ENCODE measurements around the gene ATP13A2.

The ATP13A2 gene

DNA sequence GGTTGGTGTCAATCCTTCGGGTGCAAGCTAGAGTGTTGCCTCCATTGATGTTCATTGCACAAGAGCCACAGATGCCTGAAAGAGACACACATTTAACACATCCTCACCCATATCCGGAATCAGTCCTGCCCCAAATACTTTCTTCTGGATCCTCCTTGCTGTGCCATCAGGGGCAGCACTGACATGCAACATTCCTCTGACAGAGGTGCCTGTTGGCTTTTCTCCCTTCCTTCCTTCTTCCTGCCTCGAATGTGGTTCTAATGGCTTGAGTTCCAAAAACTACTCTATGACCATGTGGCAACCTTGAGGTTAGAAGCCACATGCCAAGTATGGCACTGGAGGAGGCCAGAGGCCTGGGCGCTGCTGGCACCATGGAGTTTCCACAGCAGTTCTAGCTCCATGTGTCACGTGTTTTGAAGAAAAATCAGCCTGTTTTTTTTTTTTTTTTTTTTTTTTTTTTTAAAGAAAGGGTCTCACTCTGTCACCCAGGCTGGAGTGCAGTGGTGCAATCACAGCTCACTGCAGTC is 17.0 kb upstream of the ATP13A2 start:
- DNase-seq (ENCODE audit: low read depth) = no peak

DNA sequence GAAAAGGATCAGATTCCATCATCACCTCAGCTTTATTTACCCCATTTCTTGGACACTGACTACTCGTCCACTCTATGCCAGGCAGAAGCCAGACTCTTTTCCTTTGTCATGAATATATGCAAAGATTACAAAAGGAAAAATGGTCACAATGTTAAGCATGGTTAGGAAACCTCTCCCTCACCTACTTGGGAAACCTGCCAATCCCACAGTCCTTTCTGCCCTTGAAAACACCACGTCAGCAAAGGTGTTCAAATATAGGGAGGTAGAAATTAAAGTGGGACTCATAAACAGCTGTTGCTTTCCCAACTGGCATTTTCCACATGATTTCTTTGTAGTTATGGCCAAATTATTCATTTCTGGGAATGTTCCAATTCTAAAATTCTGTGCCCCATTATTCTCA is 16.2 kb upstream of the ATP13A2 start:
- no peak for DNase-seq (ENCODE audit: low read depth)

DNA sequence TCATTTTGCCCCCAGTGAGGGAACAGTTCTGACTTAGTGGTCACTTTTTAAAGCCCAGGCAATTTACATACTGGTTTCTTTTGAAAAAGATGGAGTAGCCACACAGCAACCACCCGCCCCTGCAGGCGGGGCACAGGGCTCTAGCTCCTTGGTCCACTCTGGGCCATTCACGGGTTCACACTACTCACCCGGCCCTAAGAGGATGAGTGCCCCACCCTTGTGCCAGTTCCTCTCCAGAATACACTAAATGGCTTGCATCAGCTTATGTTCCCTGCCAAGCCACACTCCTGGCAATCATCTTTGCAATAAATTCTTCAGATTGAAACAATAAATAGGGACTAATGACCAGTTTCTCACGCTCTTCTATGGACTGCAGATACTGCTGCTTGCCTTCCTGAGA is 15.7 kb upstream of the ATP13A2 start:
- no peak for DNase-seq (ENCODE audit: low read depth)

DNA sequence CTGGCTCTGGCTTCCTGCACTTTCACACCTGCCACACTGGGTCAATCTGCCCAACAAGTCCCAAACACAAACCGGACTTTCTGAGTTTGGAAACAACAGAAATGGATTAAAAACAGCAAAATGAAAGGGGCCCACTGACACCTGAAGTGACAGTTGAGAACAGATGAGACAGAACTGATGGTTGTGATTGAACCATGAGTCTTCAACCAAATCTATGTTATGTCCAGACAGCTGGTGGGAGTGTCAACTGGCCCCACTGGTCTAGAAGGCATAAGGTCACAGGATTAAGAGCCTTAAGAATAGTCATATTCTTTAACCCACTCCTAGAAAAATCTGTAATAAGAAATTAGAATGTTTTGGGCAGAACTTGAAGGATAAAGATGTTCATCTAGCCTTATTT is 13.0 kb upstream of the ATP13A2 start:
- no peak for DNase-seq (ENCODE audit: low read depth)

GRCh38 chr1:17023573-17023972 is 11.8 kb upstream of the ATP13A2 start:
- DNase-seq (ENCODE audit: low read depth) = no peak

GRCh38 chr1:17023102-17023501 is 11.4 kb upstream of the ATP13A2 start:
- no peak for DNase-seq (ENCODE audit: low read depth)

DNA sequence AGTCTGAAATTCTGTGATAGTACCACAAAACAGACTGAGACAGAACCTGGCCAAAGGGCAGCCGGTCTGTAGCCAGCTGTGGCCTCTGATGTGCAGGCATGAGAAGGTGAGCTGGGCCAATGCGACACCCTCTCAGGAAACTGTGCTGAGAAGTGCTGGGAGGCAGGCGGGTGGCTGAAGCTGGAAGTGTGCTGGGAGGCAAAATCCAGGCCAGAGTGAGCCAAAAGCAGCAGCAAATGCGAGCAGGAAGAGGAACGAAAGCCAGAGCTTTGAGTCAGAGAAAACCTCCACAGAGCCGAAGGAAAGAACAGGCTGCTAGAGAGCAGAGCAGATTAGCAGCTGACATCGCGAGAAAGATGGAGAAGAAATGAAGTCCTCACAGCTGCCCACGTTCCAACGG is 10.2 kb upstream of the ATP13A2 start:
- no peak for DNase-seq (ENCODE audit: low read depth)

- no peak for DNase-seq (ENCODE audit: low read depth)
Observed at GRCh38 chr1:17020502-17020901, 8.8 kb upstream of the ATP13A2 start.

DNA sequence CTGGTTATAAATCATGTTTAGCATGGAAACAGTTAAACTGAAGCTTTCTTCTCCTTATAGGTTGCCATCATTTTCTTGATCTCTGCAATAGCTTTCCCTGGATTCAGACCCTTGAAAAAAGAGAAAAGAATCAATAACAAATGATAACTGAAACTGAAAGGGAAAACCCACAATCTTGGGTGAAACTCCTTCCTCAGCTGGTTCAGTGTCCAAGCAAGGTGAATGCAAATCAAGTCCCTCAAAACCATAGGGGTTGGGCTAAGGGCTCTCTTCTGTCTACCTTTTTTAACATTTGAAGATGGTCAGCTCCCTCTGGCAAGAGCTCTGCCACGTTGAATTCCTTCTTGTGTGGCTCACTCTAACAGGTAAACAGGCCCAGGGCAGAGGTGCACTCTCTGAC is 7.1 kb upstream of the ATP13A2 start:
- DNase-seq (ENCODE audit: low read depth) = no peak

GRCh38 chr1:17017435-17017834 is 5.7 kb upstream of the ATP13A2 start:
- no peak for DNase-seq (ENCODE audit: low read depth)

GRCh38 chr1:17016317-17016661 is 4.6 kb upstream of the ATP13A2 start:
- DNase-seq (ENCODE audit: low read depth) = no peak

- DNase-seq (ENCODE audit: low read depth) = no peak
Observed at GRCh38 chr1:17014671-17015567, 3.2 kb upstream of the ATP13A2 start.

DNA sequence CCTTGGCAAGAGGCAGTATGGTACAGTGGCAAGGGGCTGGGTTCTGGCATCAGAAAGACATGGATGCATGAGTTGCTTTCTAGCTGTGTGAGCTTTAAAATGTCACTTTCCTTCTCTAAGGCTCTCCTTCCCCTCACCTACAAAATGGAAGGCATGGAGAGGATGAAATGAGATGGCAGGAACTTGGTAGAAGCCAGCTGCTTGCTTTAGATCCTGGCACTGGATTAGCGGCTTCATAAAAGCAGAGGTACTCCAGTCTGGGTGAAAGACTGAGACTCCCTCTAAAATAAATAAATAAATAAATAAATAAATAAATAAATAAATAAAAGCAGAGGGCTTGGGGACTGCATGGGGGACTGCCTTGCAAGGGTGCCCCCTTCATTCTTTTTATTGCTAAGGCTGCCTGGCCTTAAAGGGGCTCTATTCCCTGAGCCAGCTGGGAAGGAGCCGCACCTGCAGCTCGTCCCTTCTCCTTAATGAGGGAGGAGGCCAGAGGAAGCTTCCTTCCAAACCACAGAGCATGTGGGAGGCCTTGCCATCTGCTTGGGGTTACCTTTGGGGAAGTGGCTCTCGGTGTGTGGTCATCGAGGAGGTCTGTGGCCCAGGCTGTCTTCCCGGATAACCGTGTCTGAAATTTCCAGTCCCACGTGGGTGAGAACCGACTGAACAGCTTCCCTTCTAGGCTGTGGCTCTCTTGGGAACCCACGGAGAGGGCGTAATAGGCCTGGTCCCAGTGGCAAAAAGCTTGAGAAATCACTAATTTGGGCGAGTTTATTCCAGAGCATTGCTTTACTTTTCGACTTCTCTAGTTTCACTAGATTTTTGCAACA is 2.0 kb upstream of the ATP13A2 start:
- no peak for DNase-seq (ENCODE audit: low read depth)

DNA sequence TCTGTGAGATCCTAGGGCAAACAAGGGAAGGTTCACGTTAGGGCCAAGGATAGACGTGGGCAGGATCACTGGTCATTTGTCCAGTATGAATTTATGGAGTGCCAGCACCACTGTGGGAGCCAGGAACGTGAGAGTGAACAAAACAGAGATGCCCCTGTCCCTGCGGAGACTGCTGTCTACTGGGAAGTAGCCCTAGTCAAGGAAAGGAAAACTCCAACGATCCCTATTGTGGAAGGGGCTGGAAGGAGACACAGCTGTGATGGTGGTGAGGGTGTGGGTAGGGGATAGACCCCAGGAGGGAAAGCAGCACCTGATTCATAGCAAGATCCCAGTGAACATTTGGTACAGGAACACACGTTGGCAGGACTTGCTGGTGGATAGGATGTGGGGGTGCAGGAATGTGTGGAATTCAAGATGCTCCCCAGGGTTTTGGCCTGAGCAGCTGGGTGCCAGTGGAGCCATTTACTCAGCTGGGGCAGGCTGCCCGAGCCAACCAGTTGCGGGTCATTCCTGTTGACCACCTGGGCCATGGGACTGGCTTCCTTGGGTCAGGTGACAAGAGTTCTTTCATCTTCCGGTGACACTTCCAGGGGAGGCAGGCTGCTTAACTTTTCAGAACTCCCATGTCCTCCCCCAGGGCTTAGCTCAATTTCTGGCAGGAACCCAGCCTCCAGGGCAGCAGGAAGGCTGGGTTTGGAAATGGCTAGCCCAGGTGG is 1.2 kb upstream of the ATP13A2 start:
- DNase-seq (ENCODE audit: low read depth) = no peak

GRCh38 chr1:17011092-17011438 is 663 bp downstream of the ATP13A2 start:
- DNase-seq (ENCODE audit: low read depth) = no peak

GRCh38 chr1:17009706-17010105 is 2.0 kb downstream of the ATP13A2 start:
- DNase-seq (ENCODE audit: low read depth) = no peak

GRCh38 chr1:17008208-17008855 is 3.4 kb downstream of the ATP13A2 start:
- DNase-seq (ENCODE audit: low read depth) = no peak

DNA sequence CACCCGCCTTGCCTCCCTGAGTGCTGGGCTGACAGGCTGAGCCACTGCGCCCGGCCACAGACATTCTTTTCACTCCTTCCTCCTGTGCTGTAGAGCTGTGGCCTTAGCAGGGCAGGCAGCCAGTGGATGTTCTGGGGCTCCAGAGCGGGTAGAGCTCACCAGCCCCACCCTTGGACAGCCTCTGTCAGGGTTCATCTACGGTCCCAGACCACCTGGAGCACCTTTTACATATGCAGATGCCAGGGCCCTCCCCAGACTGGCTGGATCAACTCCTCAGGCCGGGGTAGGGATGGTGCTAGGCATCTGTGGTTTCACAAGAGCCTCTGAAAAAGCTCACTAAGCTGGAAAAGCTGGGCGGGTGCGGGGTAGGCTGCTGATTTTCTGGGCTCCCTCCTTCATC is 4.6 kb downstream of the ATP13A2 start:
- no peak for DNase-seq (ENCODE audit: low read depth)

- no peak for DNase-seq (ENCODE audit: low read depth)
Observed at GRCh38 chr1:17005365-17005740, 6.4 kb downstream of the ATP13A2 start.

DNA sequence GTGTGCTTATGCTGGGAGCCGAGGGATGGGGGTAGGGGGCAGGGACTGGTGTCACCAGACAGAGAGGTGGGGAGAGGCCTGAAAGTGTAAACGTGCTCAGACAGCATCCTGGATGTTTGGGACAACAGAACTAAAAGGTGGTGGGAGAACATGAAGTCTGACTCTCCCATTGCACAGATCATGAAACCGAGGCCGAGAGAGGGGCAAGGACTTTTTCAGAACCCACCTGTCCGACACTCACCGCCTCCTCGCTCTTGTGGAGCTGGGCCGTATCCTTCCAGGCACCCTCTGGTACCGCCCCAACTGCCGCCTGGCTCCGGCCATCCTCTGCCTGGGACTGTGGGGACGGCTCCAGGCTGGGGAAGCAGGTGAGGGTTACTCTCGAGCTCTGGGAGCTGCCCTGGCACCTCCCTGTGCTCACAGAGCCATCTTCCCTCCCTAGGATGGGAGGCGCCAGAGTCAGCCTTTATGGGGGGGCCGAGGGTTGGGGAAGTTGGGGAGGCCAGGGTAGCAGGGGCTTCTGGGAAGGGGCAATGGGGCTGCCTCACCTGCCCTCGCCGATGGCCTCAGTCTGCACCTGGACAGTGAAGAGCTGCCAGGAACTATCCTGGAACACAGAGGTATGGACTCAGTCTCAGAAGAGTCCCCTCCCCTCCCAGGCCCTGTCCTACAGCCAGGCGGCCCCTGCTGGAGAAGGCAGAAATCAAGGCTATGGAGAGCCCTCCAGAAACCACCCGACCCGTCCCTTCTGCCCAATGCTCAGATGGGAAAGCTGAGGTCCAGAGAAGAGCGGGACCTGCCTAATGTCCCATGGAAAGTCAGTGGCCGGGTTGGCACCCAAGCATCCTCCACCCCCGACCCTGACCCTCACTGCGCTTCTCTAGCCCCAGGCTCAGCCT is 7.0 kb downstream of the ATP13A2 start:
- no peak for DNase-seq (ENCODE audit: low read depth)

GRCh38 chr1:17002524-17002902 is 9.2 kb downstream of the ATP13A2 start:
- no peak for DNase-seq (ENCODE audit: low read depth)

Data from stimulated activated CD8-positive, alpha-beta memory T cell treated with anti-CD3 and anti-CD28 coated beads, Interleukin-4, amount 100 ng/mL, for 24 hours (primary cell).